ENCODE results near the gene IDH3B. TPM values are rescaled to one million over a fixed set of nuclear protein-coding genes. Genes with fewer than 3 reads are reported as not detected.
A peak's percentile ranks its signal among the peaks of the same experiment; 100 is the strongest.
"Not testable (repeated sequence)": the region's sequence is repeated elsewhere in the genome, so short reads cannot be mapped to it uniquely, and the experiment has no call there.

The IDH3B gene
- total RNA-seq, 2 experiments from 2014 or later = 95.6 to 99.1 TPM

- H3K27ac Mint-ChIP-seq = no peak overlapping the region
- intact Hi-C loops (cut with micrococcal nuclease) = no loop called here
- H3K4me3 Mint-ChIP-seq = no peak overlapping the region
- no peak for DNase-seq
- H3K9me3 Mint-ChIP-seq = no peaks in the 10 kb centered on the region
- H3K4me1 Mint-ChIP-seq (ENCODE audit: low read depth) = no peaks in the 10 kb centered on the region
- H3K36me3 Mint-ChIP-seq = no peaks in the 10 kb centered on the region
- ChIA-PET CTCF (interaction anchor here (0.7 to 0.9 kb wide), 2 partner anchors 14 to 51 kb away, joined by 3 to 4 read pairs; no protein-coding TSS in a partner anchor), POLR2A (no interaction called here)
- peaks cover 15% of the 10 kb centered on the region for H3K27me3 Mint-ChIP-seq
Observed at GRCh38 chr20:2700913-2701620, 37.1 kb upstream of the IDH3B start.

- Mint-ChIP-seq H3K9me3 (no peaks in the 10 kb centered on the region), H3K36me3 (no peaks in the 10 kb centered on the region), H3K27me3 (peaks cover 23% of the 10 kb centered on the region), H3K27ac (no peak overlapping the region), H3K4me3 (no peak overlapping the region), H3K4me1 (ENCODE audit: low read depth) (no peaks in the 10 kb centered on the region)
- intact Hi-C loops (cut with micrococcal nuclease) = no loop called here
- ChIA-PET CTCF (interaction anchor here (0.5 kb wide), 1 partner anchor 75 kb away, joined by 3 read pairs; no protein-coding TSS in a partner anchor), POLR2A (no interaction called here)
- DNase-seq = no peak
Observed at GRCh38 chr20:2699775-2700413, 35.9 kb upstream of the IDH3B start.

GRCh38 chr20:2698912-2699311, 34.9 kb upstream of the IDH3B start:
- no peaks in the 10 kb centered on the region for H3K9me3 Mint-ChIP-seq
- ChIA-PET CTCF (no interaction called here), POLR2A (no interaction called here)
- H3K27me3 Mint-ChIP-seq = peaks cover 31% of the 10 kb centered on the region
- H3K4me3 Mint-ChIP-seq = no peak overlapping the region
- no peak overlapping the region for H3K27ac Mint-ChIP-seq
- no peak for DNase-seq
- intact Hi-C loops (cut with micrococcal nuclease) = no loop called here
- H3K36me3 Mint-ChIP-seq = no peaks in the 10 kb centered on the region
- H3K4me1 Mint-ChIP-seq (ENCODE audit: low read depth) = no peaks in the 10 kb centered on the region

GRCh38 chr20:2698186-2698817, 34.3 kb upstream of the IDH3B start:
- H3K4me1 Mint-ChIP-seq (ENCODE audit: low read depth) = no peaks in the 10 kb centered on the region
- DNase-seq = no peak
- intact Hi-C loops (cut with micrococcal nuclease) = no loop called here
- POLR2A ChIA-PET = no interaction called here
- peaks cover 32% of the 10 kb centered on the region for H3K27me3 Mint-ChIP-seq
- H3K9me3 Mint-ChIP-seq = no peaks in the 10 kb centered on the region
- no peak overlapping the region for H3K27ac Mint-ChIP-seq
- no peak overlapping the region for H3K4me3 Mint-ChIP-seq
- no peaks in the 10 kb centered on the region for H3K36me3 Mint-ChIP-seq
- CTCF ChIA-PET = interaction anchor here (1.0 kb wide), 1 partner anchor 11 kb away, joined by 3 read pairs; no protein-coding TSS in a partner anchor

GRCh38 chr20:2697768-2698167, 33.8 kb upstream of the IDH3B start:
- ChIA-PET POLR2A (no interaction called here), CTCF (interaction anchor here (1.0 kb wide), 1 partner anchor 10 kb away, joined by 3 read pairs; no protein-coding TSS in a partner anchor)
- H3K9me3 Mint-ChIP-seq = no peaks in the 10 kb centered on the region
- H3K36me3 Mint-ChIP-seq = no peaks in the 10 kb centered on the region
- H3K4me3 Mint-ChIP-seq = no peak overlapping the region
- H3K27ac Mint-ChIP-seq = no peak overlapping the region
- DNase-seq = no peak
- intact Hi-C loops (cut with micrococcal nuclease) = no loop called here
- H3K27me3 Mint-ChIP-seq = peaks cover 32% of the 10 kb centered on the region
- H3K4me1 Mint-ChIP-seq (ENCODE audit: low read depth) = no peaks in the 10 kb centered on the region

- ChIA-PET CTCF (no interaction called here), POLR2A (no interaction called here)
- Mint-ChIP-seq H3K4me1 (ENCODE audit: low read depth) (peaks cover 5% of the 10 kb centered on the region), H3K9me3 (no peaks in the 10 kb centered on the region), H3K36me3 (peaks cover 3% of the 10 kb centered on the region), H3K4me3 (no peak overlapping the region), H3K27ac (no peak overlapping the region), H3K27me3 (peaks cover 35% of the 10 kb centered on the region)
- DNase-seq = no peak
- intact Hi-C loops (cut with micrococcal nuclease) = no loop called here
Observed at GRCh38 chr20:2696646-2697045, 32.6 kb upstream of the IDH3B start.

GRCh38 chr20:2695984-2696525, 32.0 kb upstream of the IDH3B start:
- CTCF ChIA-PET = not testable (repeated sequence)

GRCh38 chr20:2695206-2695983, 31.4 kb upstream of the IDH3B start:
- intact Hi-C loops (cut with micrococcal nuclease) = no loop called here
- peaks cover 9% of the 10 kb centered on the region for H3K4me1 Mint-ChIP-seq (ENCODE audit: low read depth)
- DNase-seq = no peak
- ChIA-PET CTCF (no interaction called here), POLR2A (no interaction called here)
- no peak overlapping the region for H3K27ac Mint-ChIP-seq
- H3K4me3 Mint-ChIP-seq = no peak overlapping the region
- peaks cover 45% of the 10 kb centered on the region for H3K27me3 Mint-ChIP-seq
- peaks cover 3% of the 10 kb centered on the region for H3K36me3 Mint-ChIP-seq
- no peaks in the 10 kb centered on the region for H3K9me3 Mint-ChIP-seq

More at GRCh38 chr20:2695984-2696525, 32.0 kb upstream of the IDH3B start:
- DNase-seq; POLR2A ChIA-PET; H3K4me3 Mint-ChIP-seq; intact Hi-C loops (cut with micrococcal nuclease); H3K36me3 Mint-ChIP-seq; H3K9me3 Mint-ChIP-seq; H3K4me1 Mint-ChIP-seq (ENCODE audit: low read depth); H3K27ac Mint-ChIP-seq: not testable (repeated sequence)
- peaks cover 41% of the 10 kb centered on the region for H3K27me3 Mint-ChIP-seq

- no peak overlapping the region for H3K27ac Mint-ChIP-seq
- peaks cover 45% of the 10 kb centered on the region for H3K27me3 Mint-ChIP-seq
- intact Hi-C loops (cut with micrococcal nuclease) = no loop called here
- no peaks in the 10 kb centered on the region for H3K9me3 Mint-ChIP-seq
- ChIA-PET CTCF (interaction anchor here (0.9 to 1.5 kb wide), 3 partner anchors 25 to 359 kb away, joined by 3 to 5 read pairs (median 5); no protein-coding TSS in a partner anchor), POLR2A (no interaction called here)
- peaks cover 9% of the 10 kb centered on the region for H3K4me1 Mint-ChIP-seq (ENCODE audit: low read depth)
- DNase-seq = no peak
- peaks cover 3% of the 10 kb centered on the region for H3K36me3 Mint-ChIP-seq
- H3K4me3 Mint-ChIP-seq = peak overlapping the region; percentile 13
Observed at GRCh38 chr20:2694519-2694918, 30.5 kb upstream of the IDH3B start.

- ChIA-PET CTCF (interaction anchor here (0.9 to 1.5 kb wide), 5 partner anchors 24 to 359 kb away, joined by 3 to 6 read pairs (median 5); no protein-coding TSS in a partner anchor), POLR2A (no interaction called here)
Observed at GRCh38 chr20:2694008-2694471, 30.0 kb upstream of the IDH3B start.

GRCh38 chr20:2693286-2694007, 29.4 kb upstream of the IDH3B start:
- H3K9me3 Mint-ChIP-seq = no peaks in the 10 kb centered on the region
- ChIA-PET POLR2A (no interaction called here), CTCF (interaction anchor here (0.9 to 1.5 kb wide), 5 partner anchors 24 to 360 kb away, joined by 3 to 6 read pairs (median 5); no protein-coding TSS in a partner anchor)
- no peak overlapping the region for H3K27ac Mint-ChIP-seq
- intact Hi-C loops (cut with micrococcal nuclease) = no loop called here
- DNase-seq = peak; percentile 61
- H3K4me1 Mint-ChIP-seq (ENCODE audit: low read depth) = peaks cover 11% of the 10 kb centered on the region
- H3K36me3 Mint-ChIP-seq = peaks cover 3% of the 10 kb centered on the region
- H3K4me3 Mint-ChIP-seq = no peak overlapping the region
- H3K27me3 Mint-ChIP-seq = peaks cover 42% of the 10 kb centered on the region

More at GRCh38 chr20:2694008-2694471, 30.0 kb upstream of the IDH3B start:
- intact Hi-C loops (cut with micrococcal nuclease) = no loop called here
- H3K27ac Mint-ChIP-seq = no peak overlapping the region
- H3K4me3 Mint-ChIP-seq = peak overlapping the region; percentile 13
- peaks cover 3% of the 10 kb centered on the region for H3K36me3 Mint-ChIP-seq
- no peak for DNase-seq
- peaks cover 9% of the 10 kb centered on the region for H3K4me1 Mint-ChIP-seq (ENCODE audit: low read depth)
- H3K27me3 Mint-ChIP-seq = peaks cover 45% of the 10 kb centered on the region
- H3K9me3 Mint-ChIP-seq = no peaks in the 10 kb centered on the region

Measured in activated CD4-positive, alpha-beta memory T cell treated with anti-CD3 and anti-CD28 coated beads for 36 hours (primary cell).